ENCODE measurements around the gene KDM2B.

KDM2B gene

GRCh38 chr12:121399391-121400331 lies 181.2 kb downstream of the KDM2B start, which contains the start of gene RNF34:
Gene RNF34, plus strand, starts transcription at chr12:121400118. Its CDS starts 95 bp downstream, at chr12:121400213.
- Histone ChIP-seq H3K9me3 (replicated peaks; ENCODE audit: insufficient read depth, low read length) (no peaks in the 10 kb centered on the region), H4K20me1 (ENCODE audit: insufficient read depth, low read length) (no peaks in the 10 kb centered on the region), H3K79me2 (ENCODE audit: low read length) (peaks cover 38% of the 10 kb centered on the region), H3K27ac (ENCODE audit: low read length) (peak within 1 kb of the TSS; percentile 64; the same call in 1 of the 2 replicates), H3K9me2 (replicated peaks; ENCODE audit: insufficient read depth, low read length) (no peaks in the 10 kb centered on the region), H3K4me2 (ENCODE audit: low read depth, low read length) (peak within 1 kb of the TSS; percentile 69), H3K4me1 (ENCODE audit: low read length) (no peaks in the 10 kb centered on the region), H2AFZ (ENCODE audit: low read length) (peak within 1 kb of the TSS; percentile 61), H3K36me3 (replicated peaks; ENCODE audit: insufficient read depth, low read length) (no peaks in the 10 kb centered on the region), H3K4me3 (ENCODE audit: low read length) (peak within 1 kb of the TSS; percentile 83), H3K9ac (ENCODE audit: low read length) (peak within 1 kb of the TSS; percentile 83), H3K27me3 (replicated peaks; ENCODE audit: insufficient read depth, low read length) (no peaks in the 10 kb centered on the region), H3F3A (ENCODE audit: insufficient read depth, low read length) (0 out of 2 replicates have a peak, but pooled peaks cover 5% of the 10 kb centered on the region)
- peak; percentile 94 for DNase-seq
- no peak for TF ChIP-seq EZH2 (optimal IDR thresholded peaks at IDR 0.05; ENCODE audit: low read depth, low read length)

- H3K4me2 ChIP-seq (ENCODE audit: low read depth, low read length) = no peak overlapping the region
- H3F3A ChIP-seq (ENCODE audit: insufficient read depth, low read length) = 0 out of 2 replicates have a peak, but pooled peaks cover 5% of the 10 kb centered on the region
- no peak for DNase-seq
- H3K4me3 ChIP-seq (ENCODE audit: low read length) = no peak overlapping the region
- peaks cover 31% of the 10 kb centered on the region for H3K79me2 ChIP-seq (ENCODE audit: low read length)
- no peak overlapping the region for H3K27ac ChIP-seq (ENCODE audit: low read length)
- no peaks in the 10 kb centered on the region for H3K36me3 ChIP-seq (replicated peaks; ENCODE audit: insufficient read depth, low read length)
- H3K9me3 ChIP-seq (replicated peaks; ENCODE audit: insufficient read depth, low read length) = no peaks in the 10 kb centered on the region
- no peak overlapping the region for H3K9ac ChIP-seq (ENCODE audit: low read length)
- no peaks in the 10 kb centered on the region for H3K27me3 ChIP-seq (replicated peaks; ENCODE audit: insufficient read depth, low read length)
- no peaks in the 10 kb centered on the region for H4K20me1 ChIP-seq (ENCODE audit: insufficient read depth, low read length)
- H3K4me1 ChIP-seq (ENCODE audit: low read length) = no peaks in the 10 kb centered on the region
- H2AFZ ChIP-seq (ENCODE audit: low read length) = no peak overlapping the region
- TF ChIP-seq EZH2phosphoT487 (IDR thresholded peaks at IDR 0.05; ENCODE audit: low read length) = no peak
- TF ChIP-seq CTCF (IDR thresholded peaks at IDR 0.05; ENCODE audit: low read length) = no peak
- no peak for TF ChIP-seq EZH2 (optimal IDR thresholded peaks at IDR 0.05; ENCODE audit: low read depth, low read length)
- H3K9me2 ChIP-seq (replicated peaks; ENCODE audit: insufficient read depth, low read length) = no peaks in the 10 kb centered on the region
These were observed 182.5 kb downstream of the KDM2B start for GRCh38 chr12:121398355-121398754.

GRCh38 chr12:121397521-121397920 lies 183.3 kb downstream of the KDM2B start:
- TF ChIP-seq EZH2 (optimal IDR thresholded peaks at IDR 0.05; ENCODE audit: low read depth, low read length) (no peak), CTCF (IDR thresholded peaks at IDR 0.05; ENCODE audit: low read length) (no peak), EZH2phosphoT487 (IDR thresholded peaks at IDR 0.05; ENCODE audit: low read length) (no peak)
- Histone ChIP-seq H3K36me3 (replicated peaks; ENCODE audit: insufficient read depth, low read length) (no peaks in the 10 kb centered on the region), H2AFZ (ENCODE audit: low read length) (no peak overlapping the region), H3K9me2 (replicated peaks; ENCODE audit: insufficient read depth, low read length) (no peaks in the 10 kb centered on the region), H3K79me2 (ENCODE audit: low read length) (peaks cover 26% of the 10 kb centered on the region), H3K9me3 (replicated peaks; ENCODE audit: insufficient read depth, low read length) (no peaks in the 10 kb centered on the region), H3K4me1 (ENCODE audit: low read length) (no peaks in the 10 kb centered on the region), H3K27ac (ENCODE audit: low read length) (no peak overlapping the region), H3K27me3 (replicated peaks; ENCODE audit: insufficient read depth, low read length) (no peaks in the 10 kb centered on the region), H3F3A (ENCODE audit: insufficient read depth, low read length) (0 out of 2 replicates have a peak, but pooled peaks cover 5% of the 10 kb centered on the region), H4K20me1 (ENCODE audit: insufficient read depth, low read length) (no peaks in the 10 kb centered on the region), H3K4me2 (ENCODE audit: low read depth, low read length) (no peak overlapping the region), H3K4me3 (ENCODE audit: low read length) (no peak overlapping the region), H3K9ac (ENCODE audit: low read length) (no peak overlapping the region)
- DNase-seq = no peak

Measured in MM.1S (cell line).